Measurements from ENCODE around the gene RSPO3. TPM values are rescaled to one million over a fixed set of nuclear protein-coding genes. Genes with fewer than 3 reads are reported as not detected.

RSPO3 gene
- total and polyA plus RNA-seq, 11 donors: 0.15 to 2.1 (median 0.37) TPM; not detected in 1

DNA sequence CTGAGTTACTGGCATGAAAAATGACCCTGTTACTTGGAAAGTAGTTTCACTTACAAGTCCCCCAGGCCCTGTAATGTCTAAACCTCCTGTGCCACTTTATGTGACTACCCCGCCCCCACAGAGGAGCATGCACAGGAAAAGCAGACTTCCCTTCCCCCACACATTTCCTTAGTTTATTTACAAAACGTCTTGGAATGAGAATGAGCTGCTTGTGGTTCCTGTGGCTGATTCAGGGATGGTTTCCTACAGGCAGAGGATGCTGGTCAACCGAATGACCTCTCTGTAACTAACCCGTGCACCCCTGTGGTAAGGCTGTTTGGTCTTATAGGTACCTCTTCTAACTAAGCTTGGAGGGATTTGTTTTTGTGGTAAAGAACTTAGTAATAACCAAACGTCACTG lies 28.5 kb downstream of the RSPO3 start:
- DNase-seq (peak in 1 of 5 donors; percentile 17), ATAC-seq (peak in 2 of 4 donors; percentile 18 to 48)
- H3K27ac ChIP-seq: no peak overlapping the region
- H3K36me3 ChIP-seq: no peaks in the 10 kb centered on the region
- no peak overlapping the region for H3K4me3 ChIP-seq
- H3K4me1 ChIP-seq: peaks cover 0 to 11% (median 0%) of the 10 kb centered on the region in 12 donors
- H3K9me3 ChIP-seq: no peaks in the 10 kb centered on the region
- intact Hi-C loops (cut with DNase I): no loop called here
- H3K27me3 ChIP-seq: no peaks in the 10 kb centered on the region
- 20 to 30% (median 20%) methylated on average over 5 of the region's 5 CpGs for WGBS, 4 donors
- TF ChIP-seq, protein P1, sequence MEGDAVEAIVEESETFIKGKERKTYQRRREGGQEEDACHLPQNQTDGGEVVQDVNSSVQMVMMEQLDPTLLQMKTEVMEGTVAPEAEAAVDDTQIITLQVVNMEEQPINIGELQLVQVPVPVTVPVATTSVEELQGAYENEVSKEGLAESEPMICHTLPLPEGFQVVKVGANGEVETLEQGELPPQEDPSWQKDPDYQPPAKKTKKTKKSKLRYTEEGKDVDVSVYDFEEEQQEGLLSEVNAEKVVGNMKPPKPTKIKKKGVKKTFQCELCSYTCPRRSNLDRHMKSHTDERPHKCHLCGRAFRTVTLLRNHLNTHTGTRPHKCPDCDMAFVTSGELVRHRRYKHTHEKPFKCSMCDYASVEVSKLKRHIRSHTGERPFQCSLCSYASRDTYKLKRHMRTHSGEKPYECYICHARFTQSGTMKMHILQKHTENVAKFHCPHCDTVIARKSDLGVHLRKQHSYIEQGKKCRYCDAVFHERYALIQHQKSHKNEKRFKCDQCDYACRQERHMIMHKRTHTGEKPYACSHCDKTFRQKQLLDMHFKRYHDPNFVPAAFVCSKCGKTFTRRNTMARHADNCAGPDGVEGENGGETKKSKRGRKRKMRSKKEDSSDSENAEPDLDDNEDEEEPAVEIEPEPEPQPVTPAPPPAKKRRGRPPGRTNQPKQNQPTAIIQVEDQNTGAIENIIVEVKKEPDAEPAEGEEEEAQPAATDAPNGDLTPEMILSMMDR (IDR thresholded peaks at IDR 0.05): no peak
- TF ChIP-seq POLR2A (IDR thresholded peaks at IDR 0.05): no peak

- no peak overlapping the region for H3K27ac ChIP-seq
- TF ChIP-seq, protein P1 (IDR thresholded peaks at IDR 0.05): no peak
- TF ChIP-seq POLR2A (IDR thresholded peaks at IDR 0.05): no peak
- no peak for ATAC-seq
Measured at GRCh38 chr6:127147534-127147933, 29.1 kb downstream of the RSPO3 start.

DNA sequence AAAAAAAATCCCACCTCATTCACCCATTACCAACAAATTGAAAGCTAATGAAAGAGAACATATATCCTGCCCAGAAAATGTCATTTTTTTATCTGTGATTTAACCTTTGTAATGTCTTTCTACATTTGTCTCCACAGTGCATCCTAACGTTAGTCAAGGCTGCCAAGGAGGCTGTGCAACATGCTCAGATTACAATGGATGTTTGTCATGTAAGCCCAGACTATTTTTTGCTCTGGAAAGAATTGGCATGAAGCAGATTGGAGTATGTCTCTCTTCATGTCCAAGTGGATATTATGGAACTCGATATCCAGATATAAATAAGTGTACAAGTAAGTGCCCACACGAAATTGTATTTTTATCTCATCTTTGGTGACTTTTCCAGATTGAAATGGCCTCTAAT lies 30.0 kb downstream of the RSPO3 start:
- intact Hi-C loops (cut with DNase I): no loop called here
- TF ChIP-seq POLR2A (IDR thresholded peaks at IDR 0.05): no peak
- TF ChIP-seq, protein P1 (IDR thresholded peaks at IDR 0.05): no peak
- no peaks in the 10 kb centered on the region for H3K36me3 ChIP-seq
- H3K9me3 ChIP-seq: no peaks in the 10 kb centered on the region
- peak; percentile 66 to 94 (median 79) for ATAC-seq
- peaks cover 0 to 11% (median 0%) of the 10 kb centered on the region in 12 donors for H3K4me1 ChIP-seq
- 14 to 19% (median 17%) methylated on average over 3 of the region's 3 CpGs for WGBS, 4 donors
- no peaks in the 10 kb centered on the region for H3K27me3 ChIP-seq
- H3K27ac ChIP-seq: no peak overlapping the region
- peak in 1 of 5 donors; percentile 6 for DNase-seq
- no peak overlapping the region for H3K4me3 ChIP-seq

More at GRCh38 chr6:127147534-127147933, 29.1 kb downstream of the RSPO3 start:
- no peak for DNase-seq
- no peaks in the 10 kb centered on the region for H3K9me3 ChIP-seq
- H3K4me3 ChIP-seq: no peak overlapping the region
- no peaks in the 10 kb centered on the region for H3K27me3 ChIP-seq
- peaks cover 0 to 11% (median 0%) of the 10 kb centered on the region in 12 donors for H3K4me1 ChIP-seq
- intact Hi-C loops (cut with DNase I): no loop called here
- WGBS, 4 donors: 84 to 91% (median 87%) methylated on average over 2 of the region's 2 CpGs
- no peaks in the 10 kb centered on the region for H3K36me3 ChIP-seq

- Histone ChIP-seq H3K4me3 (no peak overlapping the region), H3K9me3 (no peaks in the 10 kb centered on the region), H3K27ac (no peak overlapping the region), H3K36me3 (no peaks in the 10 kb centered on the region), H3K27me3 (no peaks in the 10 kb centered on the region), H3K4me1 (no peaks in the 10 kb centered on the region)
- no peak for TF ChIP-seq POLR2A (IDR thresholded peaks at IDR 0.05)
- TF ChIP-seq, protein P1 (IDR thresholded peaks at IDR 0.05): no peak
- intact Hi-C loops (cut with DNase I): no loop called here
- WGBS, 4 donors: 94 to 96% (median 95%) methylated on average over 3 of the region's 3 CpGs
- no peak for DNase-seq
- ATAC-seq: no peak
Measured at GRCh38 chr6:127154509-127154908, 36.0 kb downstream of the RSPO3 start.
